Right atrium auricular region (tissue), 2 donors: ENCODE measurements around the gene CABP4. TPM values are rescaled to one million over a fixed set of nuclear protein-coding genes. Genes with fewer than 3 reads are reported as not detected.

Source experiments
- DNase-seq: peaks from one replicate; pipeline ENCODE4 v3.0.0-alpha.2; 2019; ENCODE audit warnings: low spot score
- H3K27ac ChIP-seq, 2 donors: fragments of 200-600 bp; sonication (generic); 1 replicate in 1 of 2; 2 replicates in 1 of 2; pipeline ENCODE4 v1.5.1; 2016 to 2019
- H3K27me3 ChIP-seq, 2 donors: fragments of 200-600 bp; sonication (generic); one replicate each; pipeline versions ENCODE4 v1.5.1 to v1.6.0; 2017 to 2019
- H3K36me3 ChIP-seq: fragments of 200-600 bp; sonication (generic); one replicate; pipeline ENCODE4 v1.5.1; 2016
- H3K4me1 ChIP-seq, 2 donors: fragments of 200-600 bp; sonication (generic); one replicate each; pipeline versions ENCODE4 v1.5.1 to v1.6.0; 2017 to 2019
- H3K4me3 ChIP-seq, 2 donors: fragments of 200-600 bp; sonication (generic); 1 replicate in 1 of 2; 2 replicates in 1 of 2; pipeline ENCODE4 v1.5.1; 2017 to 2019; ENCODE audit warnings: mild to moderate bottlenecking in 1 of 2, moderate library complexity in 1 of 2
- H3K9me3 ChIP-seq, 2 donors: fragments of 200-600 bp; sonication (generic); one replicate each; pipeline ENCODE4 v1.5.1; 2019
- total RNA-seq, 2 donors: library from RNA; depleted of rRNA; stranded (reverse); fragments of >200 nt; gene quantifications; one replicate each; pipeline ENCODE4 v1.1.0, GENCODE V29; 2016
- TF ChIP-seq, protein P1 (sequence below), 2 donors: fragments of 200-600 bp; sonication (generic); IDR thresholded peaks; one replicate each; pipeline ENCODE4 v1.5.1; 2019; ENCODE audit warnings: antibody characterized with exemption in 2 of 2

The CABP4 gene
- total RNA-seq, 2 donors from 2014 or later = 1.3 TPM; not detected in 1

DNA sequence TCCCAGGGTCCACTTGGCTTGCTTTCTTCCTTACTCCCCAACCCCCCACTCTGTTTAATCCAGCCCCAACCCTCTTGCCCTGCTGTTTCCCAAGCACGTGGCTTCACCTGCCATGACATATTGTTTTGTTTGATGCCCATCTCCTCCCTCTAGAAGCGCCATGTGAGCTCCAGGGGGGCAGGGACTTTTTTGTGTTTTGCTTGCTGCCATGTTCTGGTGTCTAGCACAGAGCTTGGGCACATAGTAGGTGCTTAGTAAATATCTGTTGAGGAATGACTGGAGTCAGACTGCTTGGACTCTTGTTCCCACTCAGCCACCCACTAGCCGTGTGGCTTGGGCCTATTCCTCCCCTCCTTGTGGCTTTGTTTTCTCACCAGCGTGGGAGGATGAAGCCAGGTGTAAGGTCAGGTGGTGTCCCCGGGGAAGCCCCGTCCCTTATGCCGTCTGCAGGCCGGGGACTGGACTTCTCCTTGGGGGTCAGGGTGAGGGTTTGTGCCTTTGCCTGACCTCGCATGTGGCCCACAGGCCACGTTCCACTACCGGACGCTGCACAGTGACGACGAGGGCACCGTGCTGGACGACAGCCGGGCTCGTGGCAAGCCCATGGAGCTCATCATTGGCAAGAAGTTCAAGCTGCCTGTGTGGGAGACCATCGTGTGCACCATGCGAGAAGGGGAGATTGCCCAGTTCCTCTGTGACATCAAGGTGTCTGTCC lies 31.5 kb downstream of the CABP4 start:
- DNase-seq = no peak
- H3K4me3 ChIP-seq = no peak overlapping the region
- no peaks in the 10 kb centered on the region for H3K27me3 ChIP-seq
- peaks cover 0 to 34% of the 10 kb centered on the region in 2 donors for H3K4me1 ChIP-seq
- H3K36me3 ChIP-seq = peaks cover 39% of the 10 kb centered on the region
- TF ChIP-seq, protein P1, sequence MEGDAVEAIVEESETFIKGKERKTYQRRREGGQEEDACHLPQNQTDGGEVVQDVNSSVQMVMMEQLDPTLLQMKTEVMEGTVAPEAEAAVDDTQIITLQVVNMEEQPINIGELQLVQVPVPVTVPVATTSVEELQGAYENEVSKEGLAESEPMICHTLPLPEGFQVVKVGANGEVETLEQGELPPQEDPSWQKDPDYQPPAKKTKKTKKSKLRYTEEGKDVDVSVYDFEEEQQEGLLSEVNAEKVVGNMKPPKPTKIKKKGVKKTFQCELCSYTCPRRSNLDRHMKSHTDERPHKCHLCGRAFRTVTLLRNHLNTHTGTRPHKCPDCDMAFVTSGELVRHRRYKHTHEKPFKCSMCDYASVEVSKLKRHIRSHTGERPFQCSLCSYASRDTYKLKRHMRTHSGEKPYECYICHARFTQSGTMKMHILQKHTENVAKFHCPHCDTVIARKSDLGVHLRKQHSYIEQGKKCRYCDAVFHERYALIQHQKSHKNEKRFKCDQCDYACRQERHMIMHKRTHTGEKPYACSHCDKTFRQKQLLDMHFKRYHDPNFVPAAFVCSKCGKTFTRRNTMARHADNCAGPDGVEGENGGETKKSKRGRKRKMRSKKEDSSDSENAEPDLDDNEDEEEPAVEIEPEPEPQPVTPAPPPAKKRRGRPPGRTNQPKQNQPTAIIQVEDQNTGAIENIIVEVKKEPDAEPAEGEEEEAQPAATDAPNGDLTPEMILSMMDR (IDR thresholded peaks at IDR 0.05) = no peak
- H3K9me3 ChIP-seq = no peaks in the 10 kb centered on the region
- no peak overlapping the region for H3K27ac ChIP-seq

DNA sequence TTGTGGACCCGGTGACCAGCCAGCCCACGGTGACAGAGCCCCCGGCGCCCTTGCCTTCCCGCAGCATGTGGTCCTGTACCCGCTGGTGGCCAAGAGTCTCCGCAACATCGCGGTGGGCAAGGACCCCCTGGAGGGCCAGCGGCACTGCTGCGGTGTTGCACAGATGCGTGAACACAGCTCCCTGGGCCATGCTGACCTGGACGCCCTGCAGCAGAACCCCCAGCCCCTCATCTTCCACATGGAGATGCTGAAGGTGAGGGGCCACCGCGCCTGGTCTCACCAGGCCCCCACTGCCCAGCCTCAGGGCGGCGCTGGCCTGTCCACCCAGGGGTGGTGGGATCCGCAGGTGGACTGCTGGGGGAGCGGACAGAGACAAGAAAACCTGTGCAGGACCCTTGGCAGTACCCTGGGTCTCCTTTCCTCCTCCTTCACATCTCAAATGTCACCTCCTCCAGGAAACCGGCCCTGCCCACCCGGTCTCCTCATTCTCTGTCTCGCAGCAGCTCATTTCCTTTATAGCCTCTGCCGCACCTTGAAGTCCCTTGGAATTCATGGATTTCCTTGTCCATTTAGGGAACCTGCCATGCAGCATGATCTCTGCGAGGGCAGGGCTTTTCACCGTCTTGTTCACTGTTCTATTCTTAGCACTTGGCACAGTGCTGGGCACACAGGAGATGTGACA lies 34.2 kb downstream of the CABP4 start:
- H3K9me3 ChIP-seq = no peaks in the 10 kb centered on the region
- H3K36me3 ChIP-seq = peaks cover 64% of the 10 kb centered on the region
- TF ChIP-seq, protein P1 (IDR thresholded peaks at IDR 0.05) = no peak
- H3K27ac ChIP-seq = no peak overlapping the region
- no peak overlapping the region for H3K4me3 ChIP-seq
- no peak for DNase-seq
- H3K27me3 ChIP-seq = no peaks in the 10 kb centered on the region
- H3K4me1 ChIP-seq = peaks cover 0 to 17% of the 10 kb centered on the region in 2 donors

DNA sequence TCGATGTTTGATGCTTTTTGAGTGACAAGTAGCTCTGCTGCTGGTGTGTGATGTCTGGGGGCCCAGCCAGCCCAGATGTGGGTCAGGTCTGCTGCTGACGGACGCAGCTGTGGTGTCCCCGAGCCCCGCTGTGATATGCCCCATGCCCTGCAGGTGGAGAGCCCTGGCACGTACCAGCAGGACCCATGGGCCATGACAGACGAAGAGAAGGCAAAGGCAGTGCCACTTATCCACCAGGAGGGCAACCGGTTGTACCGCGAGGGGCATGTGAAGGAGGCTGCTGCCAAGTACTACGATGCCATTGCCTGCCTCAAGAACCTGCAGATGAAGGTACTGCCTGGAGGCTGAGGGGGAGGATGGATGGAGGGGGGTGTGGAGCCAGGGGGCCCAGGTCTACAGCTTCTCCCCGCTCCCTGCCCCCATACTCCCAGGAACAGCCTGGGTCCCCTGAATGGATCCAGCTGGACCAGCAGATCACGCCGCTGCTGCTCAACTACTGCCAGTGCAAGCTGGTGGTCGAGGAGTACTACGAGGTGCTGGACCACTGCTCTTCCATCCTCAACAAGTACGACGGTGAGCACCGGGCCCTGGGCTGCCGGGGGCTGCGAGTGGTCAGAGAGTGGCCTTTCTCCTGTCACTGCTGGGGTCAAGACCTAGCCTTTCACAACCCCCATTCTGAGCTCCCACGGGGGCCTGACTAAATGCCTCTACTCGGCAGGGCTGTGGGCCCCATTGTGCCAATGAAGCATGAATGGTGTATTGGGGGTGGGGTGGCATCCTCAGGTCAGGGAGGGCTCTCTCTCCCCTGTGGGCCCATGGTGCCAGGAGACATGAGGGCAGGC lies 35.0 kb downstream of the CABP4 start:
- H3K36me3 ChIP-seq = peaks cover 64% of the 10 kb centered on the region
- H3K9me3 ChIP-seq = no peaks in the 10 kb centered on the region
- DNase-seq = no peak
- H3K4me3 ChIP-seq = no peak overlapping the region
- H3K4me1 ChIP-seq = peaks cover 0 to 10% of the 10 kb centered on the region in 2 donors
- H3K27me3 ChIP-seq = no peaks in the 10 kb centered on the region
- no peak overlapping the region for H3K27ac ChIP-seq
- TF ChIP-seq, protein P1 (IDR thresholded peaks at IDR 0.05) = no peak

DNA sequence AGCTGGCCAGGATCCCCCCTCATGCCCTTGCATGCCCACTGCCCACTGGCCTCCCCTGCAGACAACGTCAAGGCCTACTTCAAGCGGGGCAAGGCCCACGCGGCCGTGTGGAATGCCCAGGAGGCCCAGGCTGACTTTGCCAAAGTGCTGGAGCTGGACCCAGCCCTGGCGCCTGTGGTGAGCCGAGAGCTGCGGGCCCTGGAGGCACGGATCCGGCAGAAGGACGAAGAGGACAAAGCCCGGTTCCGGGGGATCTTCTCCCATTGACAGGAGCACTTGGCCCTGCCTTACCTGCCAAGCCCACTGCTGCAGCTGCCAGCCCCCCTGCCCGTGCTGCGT lies 35.5 kb downstream of the CABP4 start:
- peaks cover 0 to 7% of the 10 kb centered on the region in 2 donors for H3K4me1 ChIP-seq
- DNase-seq = no peak
- H3K27ac ChIP-seq = no peak overlapping the region
- no peaks in the 10 kb centered on the region for H3K9me3 ChIP-seq
- TF ChIP-seq, protein P1 (IDR thresholded peaks at IDR 0.05) = no peak
- H3K36me3 ChIP-seq = peaks cover 64% of the 10 kb centered on the region
- H3K4me3 ChIP-seq = no peak overlapping the region
- H3K27me3 ChIP-seq = no peaks in the 10 kb centered on the region

DNA sequence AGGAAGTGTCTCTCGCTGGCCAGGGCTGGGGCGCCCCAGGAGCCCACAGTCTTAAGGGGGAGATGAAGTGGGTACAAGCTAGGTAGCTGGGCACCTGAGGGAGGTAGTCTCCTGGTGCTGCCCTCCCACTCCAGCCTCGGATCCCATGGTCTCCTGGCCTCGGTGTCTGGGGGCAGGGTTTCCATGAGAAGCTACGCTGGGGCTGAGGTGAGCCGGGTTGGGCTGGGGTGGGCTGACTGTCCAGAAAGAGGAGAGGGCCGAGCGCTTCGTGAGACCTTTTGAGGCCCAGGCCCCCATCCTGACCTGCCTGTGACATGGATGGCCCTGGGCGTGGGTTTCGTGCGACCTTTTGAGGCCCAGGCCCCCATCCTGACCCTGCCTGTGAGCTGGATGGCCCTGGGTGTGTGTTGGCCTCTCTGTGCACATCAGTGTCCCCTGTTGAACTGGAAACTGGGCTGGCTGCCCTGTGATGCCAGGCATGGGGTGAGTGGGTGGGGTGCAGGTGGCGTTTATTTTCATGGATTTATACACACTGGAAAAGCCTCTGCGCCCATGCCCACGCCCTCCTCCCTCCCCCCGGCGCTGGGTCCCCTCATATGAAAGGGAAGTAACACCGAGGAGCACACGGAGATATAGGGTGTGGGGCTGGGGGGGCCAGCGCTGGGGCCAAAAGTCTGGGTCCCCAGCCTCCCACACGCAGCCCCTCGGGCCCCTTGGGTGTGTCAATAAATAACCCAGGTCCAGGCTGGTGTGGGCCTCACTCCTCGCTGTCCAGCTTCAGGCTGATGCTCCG lies 36.3 kb downstream of the CABP4 start:
- TF ChIP-seq, protein P1 (IDR thresholded peaks at IDR 0.05) = no peak
- no peak for DNase-seq
- peaks cover 64% of the 10 kb centered on the region for H3K36me3 ChIP-seq
- no peaks in the 10 kb centered on the region for H3K27me3 ChIP-seq
- no peaks in the 10 kb centered on the region for H3K9me3 ChIP-seq
- no peak overlapping the region for H3K4me3 ChIP-seq
- H3K27ac ChIP-seq = no peak overlapping the region
- H3K4me1 ChIP-seq = peaks cover 0 to under 1% of the 10 kb centered on the region in 2 donors
